ENCODE measurements around the gene TM4SF1.

Gene TM4SF1

GRCh38 chr3:149377408-149378364, at the start of gene TM4SF1:
TSS of gene TM4SF1 (minus strand) at chr3:149377649. CDS start at chr3:149377547, 102 bp downstream.
- DNase-seq: peak in 1 of 3 experiments; percentile 34

- DNase-seq: no peak
These were observed 48.9 kb upstream of the TM4SF1 start for GRCh38 chr3:149426325-149426724.

GRCh38 chr3:149424918-149425317, 47.5 kb upstream of the TM4SF1 start:
- no peak for DNase-seq

GRCh38 chr3:149421764-149422163, 44.3 kb upstream of the TM4SF1 start:
- no peak for DNase-seq

- no peak for DNase-seq
These were observed 42.4 kb upstream of the TM4SF1 start for GRCh38 chr3:149419816-149420215.

DNA sequence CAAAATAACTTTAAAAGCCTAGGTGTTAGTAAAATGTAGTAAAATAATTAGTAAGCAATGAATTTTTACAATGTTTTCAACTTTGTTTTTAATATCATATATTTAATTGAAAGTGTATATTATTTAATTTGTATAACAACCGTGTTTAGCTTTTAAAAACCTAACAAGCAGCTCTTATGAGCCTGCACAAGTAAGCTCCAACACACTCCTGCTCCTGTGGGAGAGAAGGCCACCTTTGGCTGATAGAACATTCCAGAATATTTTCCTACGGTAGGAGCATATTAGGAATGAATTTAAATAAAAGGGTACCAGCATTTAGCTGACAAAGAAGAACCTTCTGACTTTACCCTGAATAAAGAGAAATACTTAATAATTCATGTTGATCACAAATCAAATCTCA, 40.3 kb upstream of the TM4SF1 start:
- no peak for DNase-seq

GRCh38 chr3:149417174-149417573, 39.7 kb upstream of the TM4SF1 start:
- DNase-seq: no peak

DNA sequence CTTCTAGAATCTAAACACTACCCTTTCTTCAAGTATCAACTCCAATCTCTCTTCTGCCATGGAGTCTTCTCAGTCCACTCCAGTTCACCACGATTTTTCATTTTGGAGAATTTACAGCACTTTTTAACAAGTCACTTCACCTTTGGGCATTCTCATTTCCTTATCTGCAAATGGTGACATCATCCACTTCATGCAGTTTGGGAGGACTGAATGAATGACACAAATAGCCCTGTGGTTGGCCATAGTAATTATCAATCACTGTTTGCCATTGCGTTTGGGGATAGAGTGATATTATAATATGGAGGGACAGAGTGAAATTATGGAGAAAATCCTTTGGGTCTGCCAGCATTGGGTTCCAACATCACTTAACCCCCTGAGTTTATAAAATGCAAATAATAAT, 38.0 kb upstream of the TM4SF1 start:
- no peak for DNase-seq

- no peak for DNase-seq
These were observed 37.2 kb upstream of the TM4SF1 start for GRCh38 chr3:149414557-149415231.

GRCh38 chr3:149411583-149411982, 34.1 kb upstream of the TM4SF1 start:
- no peak for DNase-seq

GRCh38 chr3:149409351-149409750, 31.9 kb upstream of the TM4SF1 start:
- DNase-seq: no peak

GRCh38 chr3:149407898-149408297, 30.4 kb upstream of the TM4SF1 start:
- DNase-seq: no peak

- DNase-seq: no peak
These were observed 28.8 kb upstream of the TM4SF1 start for GRCh38 chr3:149406244-149406752.

- peak in 1 of 3 experiments; percentile 64 for DNase-seq
These were observed 26.0 kb upstream of the TM4SF1 start for GRCh38 chr3:149403443-149403842.

DNA sequence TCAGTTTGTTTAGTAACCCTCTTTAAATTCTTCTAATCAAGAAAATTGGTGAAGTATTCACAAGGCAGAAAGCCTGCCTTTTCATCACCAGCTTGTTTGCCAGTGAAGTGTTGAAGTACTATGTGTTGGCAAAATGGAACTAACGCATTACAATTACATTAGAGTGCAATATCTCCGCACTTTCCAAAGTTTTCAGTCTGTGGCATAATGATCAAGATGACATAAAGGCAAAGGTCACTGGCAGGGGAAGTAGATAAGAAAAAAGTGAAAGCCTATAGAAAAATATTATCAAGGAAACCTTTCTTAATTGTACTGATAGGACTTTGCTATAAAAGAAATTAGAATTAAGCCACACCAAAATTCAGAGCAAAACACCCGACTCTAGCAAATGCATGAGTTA, 25.0 kb upstream of the TM4SF1 start:
- DNase-seq: no peak

DNA sequence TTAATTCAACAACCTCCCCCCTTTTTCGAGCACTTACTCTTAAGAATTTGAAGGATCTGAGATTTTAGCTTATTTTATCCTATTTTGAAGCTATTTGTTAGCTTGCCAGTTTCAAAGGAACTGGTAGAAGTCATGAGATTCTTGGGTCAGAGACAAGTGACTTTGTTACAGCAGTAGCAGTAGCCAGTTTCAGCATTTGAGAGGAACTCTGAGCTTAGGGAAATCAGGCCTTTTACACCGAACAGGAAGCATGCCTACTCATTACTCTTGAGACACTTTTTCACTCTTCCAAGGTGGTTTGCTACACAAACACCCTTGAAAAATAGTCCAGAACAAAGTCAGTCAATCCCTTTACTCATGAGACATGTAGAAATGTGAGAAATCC, 24.5 kb upstream of the TM4SF1 start:
- DNase-seq: no peak

DNA sequence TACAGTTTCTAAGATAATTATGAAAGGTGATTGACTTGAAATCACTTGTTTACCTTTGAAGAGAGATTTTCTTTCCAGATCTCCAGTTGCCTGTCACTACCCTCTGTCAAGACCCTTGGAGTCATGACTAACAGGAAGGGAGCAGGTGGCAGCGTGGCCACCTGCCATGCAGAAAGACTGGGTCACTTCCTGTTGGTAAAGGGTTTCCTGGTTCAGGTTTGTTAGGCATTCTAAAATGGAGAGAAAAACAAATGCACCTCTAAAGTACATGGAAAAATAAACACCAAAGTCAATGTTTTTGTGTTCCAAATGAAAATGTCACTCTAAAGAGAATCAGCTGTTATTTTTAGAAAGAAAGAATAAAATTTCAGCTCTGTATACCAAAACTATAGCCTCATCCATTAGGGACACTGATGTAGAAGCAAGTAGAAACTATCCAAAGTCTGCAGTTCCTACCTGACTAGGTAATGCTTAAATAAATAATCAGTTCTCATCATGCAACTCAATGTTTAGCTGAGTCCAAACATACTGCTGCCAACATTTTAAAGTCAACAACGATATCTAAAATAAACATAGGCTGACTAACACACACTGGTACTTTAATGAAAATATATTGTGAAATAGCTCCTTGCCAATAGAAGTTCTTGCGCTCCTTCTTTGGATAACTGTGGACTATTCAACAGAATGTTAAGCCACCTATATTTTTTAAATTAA, 23.9 kb upstream of the TM4SF1 start:
- DNase-seq: peak in 1 of 3 experiments; percentile 11

DNA sequence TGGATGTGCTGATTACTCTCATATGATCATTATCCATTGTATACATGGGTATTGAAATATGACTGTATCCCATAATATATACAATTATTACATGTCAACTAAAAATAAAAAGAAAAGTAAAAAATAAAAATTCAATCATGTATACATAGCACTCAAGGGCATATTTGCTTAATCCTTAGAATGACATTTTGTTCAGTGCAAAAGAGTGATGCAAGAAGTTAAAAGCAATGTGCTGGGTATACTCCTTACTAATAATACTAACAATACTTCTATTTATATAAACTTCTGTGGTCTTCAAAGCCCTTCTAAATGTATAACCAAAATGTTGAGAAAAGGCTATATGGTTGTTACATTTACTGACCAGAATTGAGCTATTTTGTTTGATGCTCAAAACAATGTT, 23.2 kb upstream of the TM4SF1 start:
- no peak for DNase-seq

DNA sequence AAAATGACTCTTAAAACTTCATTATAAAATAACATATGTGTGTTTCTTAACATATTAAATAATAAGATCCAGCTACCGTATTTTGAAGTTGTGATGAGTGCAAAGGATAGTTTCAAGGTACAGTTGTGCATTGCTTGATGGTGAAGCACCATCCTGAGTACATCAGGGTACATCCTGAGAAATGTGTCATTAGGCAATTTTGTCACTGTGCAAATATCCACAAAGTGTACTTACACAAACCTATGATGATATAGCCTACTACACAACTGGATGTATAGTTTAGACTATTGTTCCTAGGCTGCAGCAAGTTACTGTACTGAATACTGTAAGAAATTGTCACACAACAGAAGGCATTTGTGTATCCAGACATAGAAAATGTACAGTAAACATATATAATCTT, 20.8 kb upstream of the TM4SF1 start:
- DNase-seq: no peak

DNA sequence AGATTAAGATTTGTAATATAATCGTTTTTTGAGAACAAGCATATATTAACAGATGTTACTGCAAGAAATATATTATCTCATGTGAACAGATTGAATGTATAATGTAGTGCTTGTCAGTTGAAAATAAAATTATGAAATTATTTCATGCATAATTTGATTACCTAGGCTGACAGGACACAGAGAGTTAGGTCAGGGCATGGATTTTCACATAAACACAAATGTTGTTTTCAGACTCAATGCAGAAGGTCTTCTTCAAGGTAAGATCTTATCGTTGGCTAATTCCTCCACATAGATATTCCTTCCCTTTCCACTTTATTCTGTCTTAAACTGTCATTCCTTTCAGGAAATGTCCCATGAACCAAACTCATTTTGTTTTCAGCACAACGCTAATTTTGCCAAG, 20.1 kb upstream of the TM4SF1 start:
- DNase-seq: no peak

GRCh38 chr3:149396476-149396875, 19.0 kb upstream of the TM4SF1 start:
- no peak for DNase-seq

- peak in 2 of 3 experiments; percentile 4 to 45 for DNase-seq
These were observed 17.9 kb upstream of the TM4SF1 start for GRCh38 chr3:149395107-149396089.

All from NCI-H1417 (cell line).